ENCODE results near the gene UMODL1.

The UMODL1 gene

GRCh38 chr21:42140196-42140934 lies 69.2 kb downstream of the UMODL1 start:
- no peak for DNase-seq

GRCh38 chr21:42141643-42142042 lies 70.5 kb downstream of the UMODL1 start:
- DNase-seq, result no peak

GRCh38 chr21:42142141-42142540 lies 71.0 kb downstream of the UMODL1 start:
- no peak for DNase-seq

GRCh38 chr21:42142627-42143026 lies 71.5 kb downstream of the UMODL1 start:
- no peak for DNase-seq

GRCh38 chr21:42143111-42143510 lies 72.0 kb downstream of the UMODL1 start:
- DNase-seq, result no peak

GRCh38 chr21:42144221-42144620 lies 73.1 kb downstream of the UMODL1 start:
- no peak for DNase-seq

- DNase-seq, result no peak
These were observed 73.8 kb downstream of the UMODL1 start for GRCh38 chr21:42144679-42145568.

GRCh38 chr21:42145569-42146272 lies 74.6 kb downstream of the UMODL1 start:
- peak; percentile 63 for DNase-seq

- DNase-seq, result no peak
These were observed 75.2 kb downstream of the UMODL1 start for GRCh38 chr21:42146273-42146805.

GRCh38 chr21:42146821-42147220 lies 75.7 kb downstream of the UMODL1 start:
- DNase-seq, result no peak

- DNase-seq, result no peak
These were observed 76.4 kb downstream of the UMODL1 start for GRCh38 chr21:42147386-42148020.

GRCh38 chr21:42148097-42148496 lies 77.0 kb downstream of the UMODL1 start:
- DNase-seq, result no peak

GRCh38 chr21:42148584-42148983 lies 77.5 kb downstream of the UMODL1 start:
- DNase-seq, result no peak

- no peak for DNase-seq
These were observed 78.7 kb downstream of the UMODL1 start for GRCh38 chr21:42149656-42150473.

GRCh38 chr21:42150474-42151085 lies 79.5 kb downstream of the UMODL1 start:
- no peak for DNase-seq

GRCh38 chr21:42151148-42151947 lies 80.2 kb downstream of the UMODL1 start:
- no peak for DNase-seq

- no peak for DNase-seq
These were observed 80.8 kb downstream of the UMODL1 start for GRCh38 chr21:42151948-42152220.

GRCh38 chr21:42153046-42153686 lies 82.0 kb downstream of the UMODL1 start:
- no peak for DNase-seq

GRCh38 chr21:42153746-42154145 lies 82.6 kb downstream of the UMODL1 start:
- DNase-seq, result no peak
